Measurements from ENCODE around the gene RABIF. TPM values are rescaled to one million over a fixed set of nuclear protein-coding genes. Genes with fewer than 3 reads are reported as not detected.
"Not testable (repeated sequence)": the region's sequence is repeated elsewhere in the genome, so short reads cannot be mapped to it uniquely, and the experiment has no call there.

RABIF gene
- total and polyA plus RNA-seq, 2 donors from 2014 or later, result 8.7 to 9.4 TPM

DNA sequence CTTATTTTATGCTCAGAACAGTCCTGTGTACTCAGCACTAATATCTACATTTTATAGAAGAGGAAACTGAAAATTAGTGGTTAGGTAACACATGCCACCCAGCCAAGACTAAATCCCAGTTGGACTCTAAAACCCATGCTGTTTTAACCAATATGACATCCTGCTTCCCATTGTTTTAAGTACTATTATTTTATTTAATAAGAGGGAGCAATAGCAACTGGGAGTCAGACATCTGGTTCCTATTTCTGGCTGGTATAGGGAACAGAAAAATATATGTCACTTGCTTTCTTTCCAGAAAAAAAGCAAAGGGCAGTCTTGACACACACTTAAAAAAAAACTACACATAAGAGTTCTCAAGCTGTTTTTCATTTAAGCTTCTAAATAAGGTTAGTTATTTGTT is 26.2 kb upstream of the RABIF start:
- peaks cover 9 to 57% (median 34%) of the 10 kb centered on the region in 3 donors for H3K36me3 ChIP-seq (ENCODE audit: control insufficient read depth in 2 of 3, insufficient read depth in 3 of 3, low read length in 3 of 3)
- H3K9ac ChIP-seq (ENCODE audit: low read length in 3 of 3), result no peak overlapping the region
- H3K4me1 ChIP-seq (ENCODE audit: control insufficient read depth in 2 of 3, insufficient read depth in 2 of 3, low read depth in 1 of 3, low read length in 3 of 3), result no peaks in the 10 kb centered on the region
- H3K9me3 ChIP-seq (ENCODE audit: control insufficient read depth in 2 of 3, insufficient read depth in 1 of 3, low read length in 3 of 3), result no peaks in the 10 kb centered on the region
- no peak overlapping the region for H3K4me3 ChIP-seq (ENCODE audit: low read length in 3 of 3)
- TF ChIP-seq, protein P1, sequence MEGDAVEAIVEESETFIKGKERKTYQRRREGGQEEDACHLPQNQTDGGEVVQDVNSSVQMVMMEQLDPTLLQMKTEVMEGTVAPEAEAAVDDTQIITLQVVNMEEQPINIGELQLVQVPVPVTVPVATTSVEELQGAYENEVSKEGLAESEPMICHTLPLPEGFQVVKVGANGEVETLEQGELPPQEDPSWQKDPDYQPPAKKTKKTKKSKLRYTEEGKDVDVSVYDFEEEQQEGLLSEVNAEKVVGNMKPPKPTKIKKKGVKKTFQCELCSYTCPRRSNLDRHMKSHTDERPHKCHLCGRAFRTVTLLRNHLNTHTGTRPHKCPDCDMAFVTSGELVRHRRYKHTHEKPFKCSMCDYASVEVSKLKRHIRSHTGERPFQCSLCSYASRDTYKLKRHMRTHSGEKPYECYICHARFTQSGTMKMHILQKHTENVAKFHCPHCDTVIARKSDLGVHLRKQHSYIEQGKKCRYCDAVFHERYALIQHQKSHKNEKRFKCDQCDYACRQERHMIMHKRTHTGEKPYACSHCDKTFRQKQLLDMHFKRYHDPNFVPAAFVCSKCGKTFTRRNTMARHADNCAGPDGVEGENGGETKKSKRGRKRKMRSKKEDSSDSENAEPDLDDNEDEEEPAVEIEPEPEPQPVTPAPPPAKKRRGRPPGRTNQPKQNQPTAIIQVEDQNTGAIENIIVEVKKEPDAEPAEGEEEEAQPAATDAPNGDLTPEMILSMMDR (IDR thresholded peaks at IDR 0.05; ENCODE audit: borderline replicate concordance, extremely low read depth, insufficient read depth), result no peak
- intact Hi-C loops (cut with DNase I), result no loop called here
- no peak for DNase-seq
- FAIRE-seq, result no peak
- H3K27ac ChIP-seq (ENCODE audit: low read depth in 2 of 2, low read length in 2 of 2), result no peak overlapping the region
- H3K27me3 ChIP-seq (ENCODE audit: control insufficient read depth, insufficient read depth, low read length), result no peaks in the 10 kb centered on the region

- H3K4me1 ChIP-seq (ENCODE audit: control insufficient read depth in 2 of 3, insufficient read depth in 2 of 3, low read depth in 1 of 3, low read length in 3 of 3); H3K4me3 ChIP-seq (ENCODE audit: low read length in 3 of 3); H3K9me3 ChIP-seq (ENCODE audit: control insufficient read depth in 2 of 3, insufficient read depth in 1 of 3, low read length in 3 of 3); H3K27me3 ChIP-seq (ENCODE audit: control insufficient read depth, insufficient read depth, low read length); H3K27ac ChIP-seq (ENCODE audit: low read depth in 2 of 2, low read length in 2 of 2); intact Hi-C loops (cut with DNase I); DNase-seq; H3K9ac ChIP-seq (ENCODE audit: low read length in 3 of 3); FAIRE-seq: not testable (repeated sequence)
- peaks cover 9 to 72% (median 40%) of the 10 kb centered on the region in 3 donors for H3K36me3 ChIP-seq (ENCODE audit: control insufficient read depth in 2 of 3, insufficient read depth in 3 of 3, low read length in 3 of 3)
These were observed 23.5 kb upstream of the RABIF start for GRCh38 chr1:202912476-202912875.

DNA sequence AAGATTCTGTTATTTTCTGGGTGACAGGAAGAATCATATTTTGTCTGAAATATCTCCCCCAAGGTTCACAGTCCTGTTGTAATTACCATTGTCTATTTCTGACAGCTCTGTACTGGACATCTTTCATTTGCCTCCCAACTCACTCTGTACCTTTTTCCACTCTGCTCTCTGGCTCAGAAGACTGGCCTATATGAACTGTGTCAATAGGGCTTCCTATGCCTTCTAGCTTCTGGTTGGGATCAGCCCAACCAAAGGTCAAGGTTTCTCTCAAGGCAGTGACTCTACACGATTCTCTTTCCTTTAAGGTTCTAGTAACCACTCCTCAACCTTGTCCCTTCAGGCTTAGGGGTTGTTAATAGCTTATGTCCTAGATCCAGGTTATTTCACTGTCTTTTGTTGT is 20.5 kb upstream of the RABIF start:
- Histone ChIP-seq H3K9ac (ENCODE audit: low read length in 3 of 3) (no peak overlapping the region), H3K9me3 (ENCODE audit: control insufficient read depth in 2 of 3, insufficient read depth in 1 of 3, low read length in 3 of 3) (peaks cover 0 to 4% (median 0%) of the 10 kb centered on the region in 3 donors), H3K27me3 (ENCODE audit: control insufficient read depth, insufficient read depth, low read length) (no peaks in the 10 kb centered on the region), H3K4me3 (ENCODE audit: low read length in 3 of 3) (no peak overlapping the region), H3K4me1 (ENCODE audit: control insufficient read depth in 2 of 3, insufficient read depth in 2 of 3, low read depth in 1 of 3, low read length in 3 of 3) (no peaks in the 10 kb centered on the region), H3K36me3 (ENCODE audit: control insufficient read depth in 2 of 3, insufficient read depth in 3 of 3, low read length in 3 of 3) (peaks cover 11 to 66% (median 28%) of the 10 kb centered on the region in 3 donors), H3K27ac (ENCODE audit: low read depth in 2 of 2, low read length in 2 of 2) (no peak overlapping the region)
- FAIRE-seq (no peak), DNase-seq (no peak)
- TF ChIP-seq, protein P1 (IDR thresholded peaks at IDR 0.05; ENCODE audit: borderline replicate concordance, extremely low read depth, insufficient read depth), result no peak
- intact Hi-C loops (cut with DNase I), result no loop called here

GRCh38 chr1:202908998-202909397 is 20.0 kb upstream of the RABIF start:
- Histone ChIP-seq H3K27ac (ENCODE audit: low read depth in 2 of 2, low read length in 2 of 2) (no peak overlapping the region), H3K4me3 (ENCODE audit: low read length in 3 of 3) (no peak overlapping the region), H3K4me1 (ENCODE audit: control insufficient read depth in 2 of 3, insufficient read depth in 2 of 3, low read depth in 1 of 3, low read length in 3 of 3) (no peaks in the 10 kb centered on the region), H3K27me3 (ENCODE audit: control insufficient read depth, insufficient read depth, low read length) (no peaks in the 10 kb centered on the region), H3K9ac (ENCODE audit: low read length in 3 of 3) (no peak overlapping the region), H3K9me3 (ENCODE audit: control insufficient read depth in 2 of 3, insufficient read depth in 1 of 3, low read length in 3 of 3) (peaks cover 0 to 4% (median 0%) of the 10 kb centered on the region in 3 donors), H3K36me3 (ENCODE audit: control insufficient read depth in 2 of 3, insufficient read depth in 3 of 3, low read length in 3 of 3) (peaks cover 11 to 63% (median 27%) of the 10 kb centered on the region in 3 donors)
- DNase-seq (no peak), FAIRE-seq (no peak)
- intact Hi-C loops (cut with DNase I), result no loop called here
- TF ChIP-seq, protein P1 (IDR thresholded peaks at IDR 0.05; ENCODE audit: borderline replicate concordance, extremely low read depth, insufficient read depth), result no peak
